ENCODE results near the gene ERMAP. TPM values are rescaled to one million over a fixed set of nuclear protein-coding genes. Genes with fewer than 3 reads are reported as not detected.
"Not testable (repeated sequence)": the region's sequence is repeated elsewhere in the genome, so short reads cannot be mapped to it uniquely, and the experiment has no call there.

Gene ERMAP
- total RNA-seq, 1 donor from 2014 or later = 5.3 TPM

- peaks cover 1% of the 10 kb centered on the region for H3K36me3 ChIP-seq (ENCODE audit: control insufficient read depth, insufficient read depth, low read length)
- H3K27me3 ChIP-seq (ENCODE audit: control insufficient read depth, insufficient read depth, low read length) = no peaks in the 10 kb centered on the region
- DNase-seq (ENCODE audit: low read depth) = no peak
- H3K4me3 ChIP-seq (ENCODE audit: low read depth, low read length) = no peak overlapping the region
- no peak for FAIRE-seq
- TF ChIP-seq CTCF (IDR thresholded peaks at IDR 0.05; ENCODE audit: insufficient read depth, low read length, severe bottlenecking) = no peak
These were observed 35.2 kb downstream of the ERMAP start for GRCh38 chr1:42851960-42852607.

GRCh38 chr1:42852608-42852980 is 35.7 kb downstream of the ERMAP start:
- H3K4me3 ChIP-seq (ENCODE audit: low read depth, low read length) = no peak overlapping the region
- no peak for FAIRE-seq

GRCh38 chr1:42853116-42853884 is 36.4 kb downstream of the ERMAP start:
- no peak overlapping the region for H3K4me3 ChIP-seq (ENCODE audit: low read depth, low read length)
- TF ChIP-seq CTCF (IDR thresholded peaks at IDR 0.05; ENCODE audit: insufficient read depth, low read length, severe bottlenecking) = no peak
- H3K36me3 ChIP-seq (ENCODE audit: control insufficient read depth, insufficient read depth, low read length) = peaks cover 1% of the 10 kb centered on the region
- no peak for FAIRE-seq
- DNase-seq (ENCODE audit: low read depth) = no peak
- no peaks in the 10 kb centered on the region for H3K27me3 ChIP-seq (ENCODE audit: control insufficient read depth, insufficient read depth, low read length)

More at GRCh38 chr1:42852608-42852980, 35.7 kb downstream of the ERMAP start:
- Histone ChIP-seq H3K36me3 (ENCODE audit: control insufficient read depth, insufficient read depth, low read length) (peaks cover 1% of the 10 kb centered on the region), H3K27me3 (ENCODE audit: control insufficient read depth, insufficient read depth, low read length) (no peaks in the 10 kb centered on the region)
- no peak for DNase-seq (ENCODE audit: low read depth)
- no peak for TF ChIP-seq CTCF (IDR thresholded peaks at IDR 0.05; ENCODE audit: insufficient read depth, low read length, severe bottlenecking)

- not testable (repeated sequence) for H3K27me3 ChIP-seq (ENCODE audit: control insufficient read depth, insufficient read depth, low read length); H3K4me3 ChIP-seq (ENCODE audit: low read depth, low read length); DNase-seq (ENCODE audit: low read depth); FAIRE-seq; H3K36me3 ChIP-seq (ENCODE audit: control insufficient read depth, insufficient read depth, low read length)
These were observed 39.6 kb downstream of the ERMAP start for GRCh38 chr1:42856554-42856953.

- not testable (repeated sequence) for H3K27me3 ChIP-seq (ENCODE audit: control insufficient read depth, insufficient read depth, low read length); DNase-seq (ENCODE audit: low read depth); FAIRE-seq; H3K36me3 ChIP-seq (ENCODE audit: control insufficient read depth, insufficient read depth, low read length); H3K4me3 ChIP-seq (ENCODE audit: low read depth, low read length)
These were observed 42.4 kb downstream of the ERMAP start for GRCh38 chr1:42859366-42859765.

GRCh38 chr1:42860339-42861013 is 43.6 kb downstream of the ERMAP start:
- TF ChIP-seq CTCF (IDR thresholded peaks at IDR 0.05; ENCODE audit: insufficient read depth, low read length, severe bottlenecking) = peak; percentile 6
- Histone ChIP-seq H3K4me3 (ENCODE audit: low read depth, low read length) (no peak overlapping the region), H3K27me3 (ENCODE audit: control insufficient read depth, insufficient read depth, low read length) (no peaks in the 10 kb centered on the region), H3K36me3 (ENCODE audit: control insufficient read depth, insufficient read depth, low read length) (no peaks in the 10 kb centered on the region)
- DNase-seq (ENCODE audit: low read depth) (peak; percentile 11), FAIRE-seq (no peak)
